Upper lobe of right lung (tissue), 1 donor: Measurements from ENCODE around the gene FOXO3. TPM values are rescaled to one million over a fixed set of nuclear protein-coding genes. Genes with fewer than 3 reads are reported as not detected.

ENCODE experiments used
- ATAC-seq: fragments of 200-7000 bp; cut with Tn5 transposase; one replicate; pipeline ENCODE4 v1.9.1; 2020; ENCODE audit warnings: mild to moderate bottlenecking, moderate library complexity
- DNase-seq: peaks from one replicate; pipeline ENCODE4 v3.0.0-alpha.2; 2020
- H3K27ac ChIP-seq: fragments of 200-600 bp; one replicate; pipeline ENCODE4 v1.8.0; 2022
- H3K27me3 ChIP-seq: fragments of 200-600 bp; one replicate; pipeline ENCODE4 v1.8.0; 2022; ENCODE audit warnings: mild to moderate bottlenecking
- H3K36me3 ChIP-seq: fragments of 200-600 bp; one replicate; pipeline ENCODE4 v1.8.0; 2022
- H3K4me1 ChIP-seq: fragments of 200-600 bp; one replicate; pipeline ENCODE4 v1.8.0; 2022
- H3K4me3 ChIP-seq: fragments of 200-600 bp; one replicate; pipeline ENCODE4 v1.8.0; 2022; ENCODE audit warnings: mild to moderate bottlenecking
- H3K9me3 ChIP-seq: fragments of 200-600 bp; one replicate; pipeline ENCODE4 v1.8.0; 2022
- CTCF ChIP-seq: fragments of 200-600 bp; IDR thresholded peaks from one replicate; pipeline ENCODE4 v1.8.0; 2022; ENCODE audit warnings: antibody characterized with exemption
- intact Hi-C: fragments of 100-400 bp; cut with DNase I; formaldehyde crosslinking; loops from one replicate; pipeline ENCODE4 v1.11.0; 2022
- total RNA-seq: library from RNA; stranded (reverse); fragmentation: NEBNext Ultra II Directional; extraction: Animal tissue kit (Norgen Biotek cat#: 25700); gene quantifications from one replicate; pipeline ENCODE4 v1.2.1, GENCODE V29; 2021
- donor health status: DM: no; HTN: yes; CAD: no; lungs with severe emphysema.

The FOXO3 gene
- total RNA-seq, 1 donor from 2014 or later = 73.6 TPM

- H3K4me3 ChIP-seq = peak overlapping the region; percentile 8
These were observed 170.2 kb downstream of the FOXO3 start for GRCh38 chr6:108730635-108731515.

GRCh38 chr6:108732091-108732870 lies 171.6 kb downstream of the FOXO3 start:
- TF ChIP-seq CTCF = no peak
- DNase-seq (no peak), ATAC-seq (peak; percentile 10)
- H3K4me3 ChIP-seq = no peak overlapping the region
- intact Hi-C loops = no loop called here
- no peaks in the 10 kb centered on the region for H3K9me3 ChIP-seq
- H3K4me1 ChIP-seq = peaks cover 10% of the 10 kb centered on the region
- H3K36me3 ChIP-seq = no peaks in the 10 kb centered on the region
- H3K27me3 ChIP-seq = no peaks in the 10 kb centered on the region
- H3K27ac ChIP-seq = no peak overlapping the region

More at GRCh38 chr6:108730635-108731515, 170.2 kb downstream of the FOXO3 start:
- no peaks in the 10 kb centered on the region for H3K27me3 ChIP-seq
- no peak for ATAC-seq
- H3K9me3 ChIP-seq = no peaks in the 10 kb centered on the region
- no peak overlapping the region for H3K27ac ChIP-seq
- H3K36me3 ChIP-seq = no peaks in the 10 kb centered on the region
- no peak for TF ChIP-seq CTCF
- DNase-seq = no peak
- H3K4me1 ChIP-seq = peaks cover 7% of the 10 kb centered on the region
- intact Hi-C loops = no loop called here

- H3K9me3 ChIP-seq = no peaks in the 10 kb centered on the region
- H3K4me1 ChIP-seq = peaks cover 11% of the 10 kb centered on the region
- DNase-seq = no peak
- no peak for TF ChIP-seq CTCF
- H3K36me3 ChIP-seq = no peaks in the 10 kb centered on the region
- no peak overlapping the region for H3K4me3 ChIP-seq
- no peak for ATAC-seq
- H3K27me3 ChIP-seq = no peaks in the 10 kb centered on the region
- H3K27ac ChIP-seq = no peak overlapping the region
- intact Hi-C loops = no loop called here
These were observed 172.3 kb downstream of the FOXO3 start for GRCh38 chr6:108733051-108733450.

- DNase-seq (no peak), ATAC-seq (no peak)
- intact Hi-C loops = no loop called here
- no peaks in the 10 kb centered on the region for H3K36me3 ChIP-seq
- H3K27ac ChIP-seq = no peak overlapping the region
- TF ChIP-seq CTCF = no peak
- no peak overlapping the region for H3K4me3 ChIP-seq
- H3K4me1 ChIP-seq = peaks cover 11% of the 10 kb centered on the region
- no peaks in the 10 kb centered on the region for H3K27me3 ChIP-seq
- H3K9me3 ChIP-seq = no peaks in the 10 kb centered on the region
These were observed 173.1 kb downstream of the FOXO3 start for GRCh38 chr6:108733706-108734265.
